COLO668 (cell line): ENCODE data around the gene TNKS2.
"Not testable (repeated sequence)": the region's sequence is repeated elsewhere in the genome, so short reads cannot be mapped to it uniquely, and the experiment has no call there.

Experiments used
- DNase-seq: peaks from one replicate; lab custom pipeline; 2025; ENCODE audit not compliant: unreplicated experiment; lab: John Stamatoyannopoulos, UW

TNKS2 gene

DNA sequence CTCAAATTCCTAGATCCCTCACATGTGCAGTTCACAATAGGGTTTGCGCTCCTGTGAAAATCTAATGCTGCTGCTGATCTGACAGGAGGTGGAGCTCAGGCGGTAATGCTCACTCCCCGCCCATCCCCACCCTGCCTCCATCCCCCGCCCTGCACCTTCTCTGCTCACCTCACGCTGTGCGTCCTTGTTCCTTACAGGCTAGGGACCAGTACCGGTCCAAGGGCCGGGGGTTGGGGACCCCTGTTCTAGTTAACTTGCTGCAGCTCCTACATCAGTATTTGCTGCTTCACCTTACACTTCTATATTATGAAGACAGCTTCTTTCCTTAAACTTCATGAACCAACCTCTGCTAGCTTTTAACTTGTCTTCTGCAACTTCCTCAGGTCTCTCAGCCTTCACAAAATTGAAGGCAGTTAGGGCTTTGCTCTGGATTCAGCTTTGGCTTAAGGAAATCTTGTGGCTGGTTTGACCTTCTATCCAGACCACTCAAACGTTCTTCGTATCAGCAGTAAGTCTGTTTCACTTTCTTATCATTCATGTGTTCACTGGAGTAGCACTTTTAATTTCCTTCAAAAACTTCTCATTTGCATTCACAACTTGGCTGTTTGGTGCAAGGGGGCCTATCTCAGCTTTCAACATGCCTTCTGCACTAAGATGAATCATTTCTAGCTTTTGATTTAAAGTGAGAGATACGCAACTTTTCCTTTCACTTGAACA lies 1.7 kb upstream of the TNKS2 start:
- peak; percentile 16 for DNase-seq

DNA sequence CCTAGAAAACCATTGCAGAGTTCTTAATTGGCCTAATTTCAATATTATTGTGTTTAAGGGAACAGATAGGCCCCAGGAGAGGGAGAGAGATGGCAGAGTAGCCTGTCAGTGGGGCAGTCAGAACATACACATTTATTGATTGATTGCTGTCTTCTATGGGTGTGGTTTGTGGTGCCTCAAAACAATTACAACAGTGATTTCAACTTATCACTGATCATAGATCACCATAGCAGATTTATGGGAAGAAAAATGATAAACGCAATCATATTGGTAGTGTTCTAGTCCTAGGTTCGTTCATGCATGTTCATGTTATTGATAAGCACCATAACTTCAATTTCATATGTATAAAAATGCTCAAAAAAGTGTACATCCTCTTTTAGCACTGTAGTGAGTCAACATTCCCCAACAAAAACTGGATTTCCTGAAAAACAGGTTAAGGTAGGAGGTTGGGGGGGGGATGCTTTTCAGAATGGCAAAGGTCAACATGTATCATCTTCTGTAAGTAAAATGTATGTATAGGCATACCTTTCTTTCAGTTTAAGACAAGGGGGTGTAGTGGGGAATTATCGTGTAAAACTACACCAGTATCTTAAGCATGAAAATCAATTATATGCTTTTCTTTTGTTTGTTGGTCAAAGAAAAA lies 1.1 kb upstream of the TNKS2 start:
- DNase-seq, result no peak

DNA sequence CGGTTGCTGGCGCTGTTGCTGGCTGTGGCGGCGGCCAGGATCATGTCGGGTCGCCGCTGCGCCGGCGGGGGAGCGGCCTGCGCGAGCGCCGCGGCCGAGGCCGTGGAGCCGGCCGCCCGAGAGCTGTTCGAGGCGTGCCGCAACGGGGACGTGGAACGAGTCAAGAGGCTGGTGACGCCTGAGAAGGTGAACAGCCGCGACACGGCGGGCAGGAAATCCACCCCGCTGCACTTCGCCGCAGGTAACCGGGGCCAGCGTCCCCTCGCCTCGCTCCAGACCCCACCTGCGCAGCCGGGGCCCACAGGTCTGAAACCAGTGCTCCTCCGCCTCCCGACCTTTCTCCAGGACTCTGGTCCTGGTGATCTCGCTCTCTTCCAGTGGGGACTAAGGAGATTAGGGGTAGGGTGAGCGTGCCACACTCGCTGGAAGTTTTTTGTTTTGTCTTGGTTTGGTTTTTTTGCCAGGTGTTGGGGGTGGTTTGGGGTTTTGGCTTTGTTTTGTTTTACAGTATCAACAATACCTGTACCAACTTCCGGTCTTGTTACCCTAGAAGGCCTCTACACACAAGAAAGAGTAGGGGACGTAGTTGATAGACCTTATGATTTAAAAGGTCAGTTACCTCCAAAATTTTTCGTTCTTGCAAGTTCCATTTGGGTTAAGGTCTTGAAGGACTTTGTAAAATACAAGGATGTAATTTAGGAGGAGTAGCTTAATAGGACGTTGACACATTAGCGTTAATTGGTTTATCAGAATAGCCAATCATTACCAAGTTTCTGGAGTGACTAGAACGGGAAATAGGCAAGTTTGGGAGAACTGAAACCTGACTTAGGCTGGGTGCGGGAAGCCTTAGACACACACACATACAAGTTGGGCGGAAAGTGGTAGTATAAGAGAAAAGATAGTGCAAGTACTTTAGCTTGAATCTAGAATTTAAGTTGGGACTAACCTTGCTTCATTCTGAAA lies 704 bp downstream of the TNKS2 start:
- peak; percentile 69 for DNase-seq

- DNase-seq, result no peak
These were observed 1.4 kb downstream of the TNKS2 start for GRCh38 chr10:91799612-91799975.

DNA sequence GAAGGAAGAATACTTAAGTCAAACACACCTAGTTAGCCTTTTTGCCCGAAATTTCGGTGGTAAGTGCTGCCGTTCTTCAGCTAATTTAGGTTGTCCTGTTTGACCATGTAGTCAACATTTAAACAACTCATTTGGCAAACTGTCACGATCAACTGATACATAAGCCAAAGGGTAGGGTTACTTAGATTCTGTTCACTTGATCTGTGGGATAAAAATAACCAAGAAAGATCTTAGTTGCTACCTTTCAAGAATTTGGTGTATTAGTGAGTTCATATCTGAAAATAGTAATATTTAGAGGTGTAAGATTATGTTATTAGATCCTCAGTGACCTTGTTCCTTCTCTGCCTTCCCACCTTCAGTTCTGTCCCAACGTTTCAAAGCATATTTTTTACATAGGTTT lies 2.0 kb downstream of the TNKS2 start:
- no peak for DNase-seq

DNA sequence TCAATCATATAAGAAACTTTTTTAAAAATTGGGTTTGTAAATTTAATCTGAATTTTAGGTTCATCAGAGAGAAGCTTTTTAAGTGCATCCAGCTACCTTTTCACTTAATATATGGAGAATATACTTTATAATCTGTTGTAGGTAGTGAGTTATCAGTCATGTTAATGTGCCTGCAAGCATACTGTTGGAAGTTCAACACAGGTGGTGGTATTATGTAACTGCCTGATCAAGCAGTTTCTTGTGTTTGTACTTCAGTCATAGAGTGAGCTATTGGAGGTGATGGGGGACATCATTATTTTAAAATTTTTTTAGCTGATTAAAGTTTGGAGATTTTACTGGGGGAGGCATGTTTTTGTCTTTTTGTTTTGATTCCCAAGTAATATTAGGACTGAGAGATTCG lies 2.5 kb downstream of the TNKS2 start:
- no peak for DNase-seq

DNA sequence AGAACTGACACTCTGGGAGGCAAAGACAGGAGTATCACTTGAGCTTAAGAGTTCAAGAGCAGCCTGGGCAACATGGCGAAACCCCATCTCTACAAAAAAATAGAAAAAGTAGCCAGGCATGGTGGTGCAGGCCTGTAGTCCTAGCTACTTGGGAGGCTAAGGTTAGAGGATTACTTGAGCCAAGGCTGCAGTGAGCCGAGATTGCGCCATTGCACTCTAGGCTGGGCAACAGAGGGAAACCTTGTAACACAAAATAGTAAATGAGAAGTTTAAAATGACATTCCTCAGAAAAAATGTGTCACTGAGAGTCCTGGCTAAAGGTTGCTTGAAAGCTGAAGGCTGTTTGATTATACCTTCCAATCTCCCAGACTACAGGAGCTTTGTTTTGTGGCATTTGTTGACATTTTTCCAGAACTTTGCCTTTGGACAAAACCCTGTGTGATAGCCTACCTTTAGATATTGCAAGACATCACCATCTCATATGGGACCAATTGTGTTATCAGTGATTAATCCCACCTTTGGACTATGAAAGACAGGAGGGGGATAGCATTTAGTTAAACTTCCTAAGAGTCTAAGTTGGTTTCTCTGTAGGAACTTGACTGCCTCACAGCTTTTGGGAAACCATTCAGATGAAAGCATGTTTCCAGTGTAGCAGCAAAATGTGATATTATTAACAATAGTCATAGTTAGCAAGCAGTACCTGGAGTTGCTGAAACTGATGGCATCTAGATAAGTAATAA lies 5.3 kb downstream of the TNKS2 start:
- DNase-seq, result no peak

- DNase-seq, result no peak
These were observed 5.9 kb downstream of the TNKS2 start for GRCh38 chr10:91804126-91804510.

DNA sequence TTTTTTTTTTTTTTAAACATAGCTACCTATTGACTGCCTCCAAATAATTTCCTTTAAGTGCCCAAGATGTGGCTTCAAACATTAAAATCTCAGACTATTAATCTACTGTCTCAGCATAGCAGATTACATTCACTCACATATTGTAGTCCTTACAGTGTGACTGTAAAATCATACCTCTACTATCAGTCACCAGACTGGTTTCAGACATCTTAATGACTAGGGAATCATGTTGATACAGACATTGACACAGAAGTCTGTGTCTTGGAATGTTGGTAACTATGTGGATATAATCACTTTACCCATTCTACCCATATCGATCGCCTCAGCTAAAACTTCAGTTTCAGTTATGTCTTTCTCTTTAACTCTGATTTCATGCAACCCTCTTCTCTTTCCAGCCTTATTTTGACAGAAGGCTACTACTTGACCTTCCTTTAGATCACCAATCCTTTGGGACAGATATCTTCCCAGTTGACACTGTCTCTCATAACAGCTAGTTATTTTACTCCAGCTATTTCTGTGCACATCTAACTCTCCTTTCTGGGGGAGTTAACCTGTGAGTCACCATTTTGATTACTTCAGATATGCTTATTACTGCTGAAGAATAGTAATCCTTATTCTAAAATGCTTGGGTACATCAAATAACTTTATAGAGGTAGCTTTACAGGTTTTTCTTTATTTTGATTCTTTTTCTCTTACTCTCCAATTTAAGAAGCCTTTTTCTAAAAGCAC lies 7.0 kb downstream of the TNKS2 start:
- no peak for DNase-seq

GRCh38 chr10:91807264-91807663 lies 9.0 kb downstream of the TNKS2 start:
- DNase-seq, result not testable (repeated sequence)

GRCh38 chr10:91813251-91813650 lies 15.0 kb downstream of the TNKS2 start:
- DNase-seq, result no peak

GRCh38 chr10:91816981-91817380 lies 18.8 kb downstream of the TNKS2 start:
- no peak for DNase-seq

- no peak for DNase-seq
These were observed 21.9 kb downstream of the TNKS2 start for GRCh38 chr10:91820144-91820543.

DNA sequence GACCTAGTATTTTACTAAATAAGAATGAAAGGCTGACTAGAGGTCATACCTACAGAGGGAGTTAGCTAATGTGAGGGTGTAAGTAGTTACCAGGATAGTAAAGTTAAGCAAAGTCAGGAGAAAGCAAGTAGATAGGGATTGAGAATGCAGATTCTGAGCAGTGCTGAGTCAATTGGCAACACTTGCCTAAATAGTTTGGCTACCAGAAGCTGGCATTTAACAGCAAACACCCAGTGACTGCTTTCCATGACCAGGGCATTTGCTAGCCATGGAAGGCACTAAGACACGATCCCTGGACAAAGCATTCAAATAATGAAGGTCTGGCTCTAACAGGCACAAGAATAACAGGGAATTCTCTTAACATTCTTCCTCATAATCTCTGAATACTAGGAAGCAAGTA lies 25.9 kb downstream of the TNKS2 start:
- no peak for DNase-seq

DNA sequence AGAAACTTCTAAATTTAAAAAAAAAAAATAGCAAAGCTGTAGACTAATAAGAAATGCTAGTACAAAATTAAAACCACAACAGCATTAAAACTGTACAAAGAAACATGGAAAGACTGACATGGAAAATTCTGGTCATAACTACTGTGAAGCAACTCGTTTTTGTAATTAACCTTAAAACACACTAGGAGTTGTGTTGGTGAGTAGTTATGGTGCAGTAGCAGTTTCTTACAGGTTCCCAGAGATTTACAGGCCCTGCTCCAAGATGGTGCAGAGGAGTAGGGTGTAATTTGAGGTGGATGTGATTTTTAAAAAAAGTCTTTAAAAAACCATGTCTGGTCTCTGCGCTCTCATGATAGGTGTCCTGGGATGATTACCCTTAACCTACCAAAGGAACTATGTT lies 31.0 kb downstream of the TNKS2 start:
- no peak for DNase-seq

- no peak for DNase-seq
These were observed 40.0 kb downstream of the TNKS2 start for GRCh38 chr10:91838199-91838598.

- no peak for DNase-seq
These were observed 44.9 kb downstream of the TNKS2 start for GRCh38 chr10:91843083-91843482.

DNA sequence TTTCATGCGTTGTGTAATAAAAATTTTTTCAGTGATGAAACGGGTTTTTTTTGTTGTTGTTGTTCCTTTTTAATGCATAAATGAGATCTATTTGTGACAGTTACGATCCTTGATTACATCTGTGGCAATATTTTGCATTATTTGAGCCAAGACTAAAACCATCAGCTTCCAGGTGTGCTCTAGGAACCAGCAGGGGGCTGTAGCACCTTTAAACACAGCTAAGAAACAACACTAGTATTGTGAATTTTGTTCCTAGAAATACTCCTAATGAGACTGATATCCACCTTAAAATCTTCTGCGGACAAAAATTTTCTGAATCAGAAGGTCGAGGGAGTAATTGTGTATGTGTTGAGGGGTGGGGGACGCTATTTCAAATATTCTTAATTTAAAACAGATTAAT lies 58.4 kb downstream of the TNKS2 start:
- no peak for DNase-seq

- DNase-seq, result no peak
These were observed 62.7 kb downstream of the TNKS2 start for GRCh38 chr10:91860885-91861284.

DNA sequence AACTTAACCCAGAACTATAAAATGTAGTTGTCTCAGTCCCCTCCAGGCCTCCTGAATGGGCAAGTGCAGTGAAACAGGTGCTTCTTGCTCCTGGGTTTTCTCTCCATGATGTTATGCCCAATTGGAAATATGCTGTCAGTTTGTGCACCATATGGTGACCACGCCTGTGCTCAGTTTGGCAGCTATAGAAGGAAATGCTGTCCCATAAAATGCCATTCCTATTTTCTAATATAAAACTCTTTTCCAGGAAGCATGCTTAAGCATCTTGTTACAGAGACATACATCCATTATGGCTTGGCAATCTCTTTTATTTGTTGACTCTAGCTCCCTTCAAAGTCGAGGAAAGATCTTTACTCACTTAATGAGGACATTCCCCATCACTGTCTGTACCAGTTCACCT lies 65.9 kb downstream of the TNKS2 start:
- no peak for DNase-seq

GRCh38 chr10:91864744-91865143 lies 66.5 kb downstream of the TNKS2 start:
- DNase-seq, result no peak
